ENCODE data around the gene FGD2. TPM values are rescaled to one million over a fixed set of nuclear protein-coding genes. Genes with fewer than 3 reads are reported as not detected.

FGD2 gene
- total and polyA plus RNA-seq, 2 of the 8 experiments (the other 6 are each of a cell fraction or from before 2014, with no cell fraction given) = 0.12 to 0.32 TPM

- ChIA-PET CTCF (ENCODE audit: partially characterized antibody) (interaction anchor here (0.6 to 1.8 kb wide), 6 partner anchors 44 to 249 kb away, joined by 3 to 4 read pairs (median 3); no protein-coding TSS in a partner anchor), POLR2A (ENCODE audit: partially characterized antibody) (interaction anchor here (1.3 kb wide), 1 partner anchor 299 kb away, joined by 3 read pairs; the partner anchor contains the start of genes TBC1D22B and TMEM217)
- peak overlapping the region; percentile 26; the same call in 1 of the 2 replicates for H2AFZ ChIP-seq (ENCODE audit: low read length)
- DNase-seq (ENCODE audit: low read depth in 1 of 2, low spot score in 2 of 2) (peak in 1 of 2 experiments; percentile 87), FAIRE-seq (no peak)
- H3K4me3 ChIP-seq (ENCODE audit: extremely low read depth in 1 of 4, insufficient read depth in 2 of 4, low read depth in 3 of 4, low read length in 4 of 4) = no peak overlapping the region
- H4K5ac ChIP-seq (ENCODE audit: insufficient read length, low read depth, low read length) = no peak overlapping the region
- H4K91ac ChIP-seq (replicated peaks; ENCODE audit: insufficient read length, low read length) = no peak overlapping the region
- no peaks in the 10 kb centered on the region for H3K36me3 ChIP-seq (ENCODE audit: control insufficient read depth in 2 of 4, insufficient read depth in 4 of 4, low read length in 3 of 4)
- TF ChIP-seq CTCF (IDR thresholded peaks at IDR 0.05; ENCODE audit: control extremely low read depth in 1 of 3, insufficient read depth in 1 of 3, low read depth in 1 of 3, low read length in 3 of 3) (peak in 2 of 3 experiments; percentile 41 to 47; a peak in 3 of 4 replicates), MAX (IDR thresholded peaks at IDR 0.05) (peak; percentile 37; the same call in 1 of the 2 replicates), RAD21 (IDR thresholded peaks at IDR 0.05 in 1 of 2, conservative IDR thresholded peaks at IDR 0.05 in 1 of 2; ENCODE audit: low read depth in 2 of 2, low read length in 2 of 2) (peak; percentile 28 to 46), E2F6 (IDR thresholded peaks at IDR 0.05) (no peak), USF2 (IDR thresholded peaks at IDR 0.05; ENCODE audit: low read length) (0 out of 2 replicates have a peak, but pooled peaks have one; percentile 51)
- H2BK12ac ChIP-seq (ENCODE audit: low read depth, low read length) = 0 out of 2 replicates have a peak overlapping the region, but pooled peaks have one; percentile 27
- peaks cover 0 to 2% of the 10 kb centered on the region in 2 experiments for H4K20me1 ChIP-seq (replicated peaks in 1 of 2; ENCODE audit: control insufficient read depth in 1 of 2, insufficient read depth in 2 of 2, low read length in 2 of 2)
- no peak overlapping the region for H3K27ac ChIP-seq (ENCODE audit: low read depth, low read length)
- peak overlapping the region; percentile 64; the same call in 1 of the 2 replicates for H4K8ac ChIP-seq (ENCODE audit: extremely low read depth, insufficient read depth, low read length)
- H3K23me2 ChIP-seq (ENCODE audit: low read depth, low read length) = no peaks in the 10 kb centered on the region
- H3K27me3 ChIP-seq (replicated peaks in 1 of 4; ENCODE audit: control insufficient read depth in 3 of 4, extremely low read depth in 1 of 4, insufficient read depth in 3 of 4, low read length in 3 of 4) = no peaks in the 10 kb centered on the region
- H3K79me2 ChIP-seq (ENCODE audit: control insufficient read depth in 1 of 2, insufficient read depth in 2 of 2, low read length in 2 of 2) = no peaks in the 10 kb centered on the region
- H2BK5ac ChIP-seq (ENCODE audit: low read depth, low read length) = no peak overlapping the region; the same call in 1 of the 2 replicates
- peaks cover 0 to 8% (median 5%) of the 10 kb centered on the region in 4 experiments; a peak in 5 of 7 replicates for H3K4me1 ChIP-seq (replicated peaks in 1 of 4; ENCODE audit: control insufficient read depth in 3 of 4, insufficient read depth in 4 of 4, low read length in 3 of 4)
- H3K23ac ChIP-seq (ENCODE audit: insufficient read length) = no peak overlapping the region
- H2BK120ac ChIP-seq (replicated peaks; ENCODE audit: low read depth, low read length) = no peak overlapping the region
- H3K9me3 ChIP-seq (ENCODE audit: insufficient read depth in 2 of 2, low read depth in 1 of 2, low read length in 1 of 2) = no peaks in the 10 kb centered on the region
- no peaks in the 10 kb centered on the region for H3K79me1 ChIP-seq (ENCODE audit: low read depth, low read length)
- no peak overlapping the region for H2AK5ac ChIP-seq (ENCODE audit: low read depth, low read length)
- no peak overlapping the region for H2BK20ac ChIP-seq (ENCODE audit: low read length)
- no peak overlapping the region for H3K4me2 ChIP-seq (ENCODE audit: insufficient read depth in 1 of 2, low read depth in 2 of 2, low read length in 2 of 2)
- no peak overlapping the region for H3K9ac ChIP-seq (replicated peaks in 1 of 4; ENCODE audit: extremely low read depth in 1 of 4, low read depth in 3 of 4, low read length in 3 of 4)
- no peak overlapping the region for H3K4ac ChIP-seq (replicated peaks; ENCODE audit: insufficient read length, low read depth, low read length)
- no peak overlapping the region for H3K14ac ChIP-seq (ENCODE audit: insufficient read length)
- H2BK15ac ChIP-seq (ENCODE audit: low read length) = no peak overlapping the region
- H3K56ac ChIP-seq (replicated peaks; ENCODE audit: insufficient read length, low read depth, low read length) = no peak overlapping the region
- 79% methylated on average over 38 of the region's 44 CpGs; no CpG with 5 or more reads in 1 of the 2 experiments for WGBS, 2 experiments (ENCODE audit: extremely low coverage in 1 of 2, insufficient coverage in 1 of 2, insufficient read length in 1 of 2, insufficient replicate concordance in 2 of 2, low coverage in 1 of 2, low lambda C conversion rate in 2 of 2, missing lambda C conversion rate in 1 of 2)
- no peak overlapping the region for H3K18ac ChIP-seq (ENCODE audit: extremely low read depth, low read length)
Measured at GRCh38 chr6:36958775-36959554, 46.5 kb upstream of the FGD2 start.

Data from H1 (cell line).